Endothelial cell (in vitro differentiated cells): ENCODE measurements around the gene STRIP1. TPM values are rescaled to one million over a fixed set of nuclear protein-coding genes. Genes with fewer than 3 reads are reported as not detected.

ENCODE experiments used
- DNase-seq: peaks from one replicate; pipeline ENCODE4 v3.0.0; 2021; ENCODE audit warnings: low spot score
- H3K27ac Mint-ChIP-seq: one replicate; pipeline ENCODE4 v1.8.0; 2021; ENCODE audit warnings: mixed read lengths, inconsistent platforms; ENCODE audit not compliant: unreplicated experiment
- H3K27me3 Mint-ChIP-seq: one replicate; pipeline ENCODE4 v1.8.0; 2021; ENCODE audit warnings: mild to moderate bottlenecking, moderate library complexity, mixed read lengths, inconsistent platforms; ENCODE audit not compliant: unreplicated experiment
- H3K36me3 Mint-ChIP-seq: one replicate; pipeline ENCODE4 v1.8.0; 2021; ENCODE audit warnings: mild to moderate bottlenecking, low read depth, mixed read lengths, inconsistent platforms; ENCODE audit not compliant: unreplicated experiment
- H3K4me1 Mint-ChIP-seq: one replicate; pipeline ENCODE4 v1.8.0; 2021; ENCODE audit warnings: mild to moderate bottlenecking, mixed read lengths, inconsistent platforms; ENCODE audit not compliant: unreplicated experiment
- H3K4me3 Mint-ChIP-seq: one replicate; pipeline ENCODE4 v1.8.0; 2021; ENCODE audit warnings: mild to moderate bottlenecking, mixed read lengths, inconsistent platforms; ENCODE audit not compliant: unreplicated experiment
- H3K9me3 Mint-ChIP-seq: one replicate; pipeline ENCODE4 v1.8.0; 2021; ENCODE audit warnings: mixed read lengths, inconsistent platforms; ENCODE audit not compliant: unreplicated experiment
- CTCF ChIP-seq: fragments of 200-600 bp; sonication (generic); IDR thresholded peaks from one replicate; pipeline ENCODE4 v1.5.0; 2021; ENCODE audit warnings: antibody characterized with exemption; ENCODE audit not compliant: unreplicated experiment
- total RNA-seq: library from RNA; stranded (reverse); fragmentation: NEBNext Ultra II Directional; extraction: Animal tissue kit (Norgen Biotek cat#: 25700); gene quantifications from one replicate; pipeline ENCODE4 v1.2.1, GENCODE V29; 2021; ENCODE audit not compliant: unreplicated experiment

Gene STRIP1
- total RNA-seq, 1 donor from 2014 or later, result 65.0 TPM

- peaks cover 33% of the 10 kb centered on the region for H3K4me1 Mint-ChIP-seq
- peaks cover 4% of the 10 kb centered on the region for H3K36me3 Mint-ChIP-seq
- DNase-seq, result no peak
- no peaks in the 10 kb centered on the region for H3K9me3 Mint-ChIP-seq
- no peak overlapping the region for H3K4me3 Mint-ChIP-seq
- peaks cover 25% of the 10 kb centered on the region for H3K27me3 Mint-ChIP-seq
- H3K27ac Mint-ChIP-seq, result no peak overlapping the region
- no peak for TF ChIP-seq CTCF
Measured at GRCh38 chr1:110083061-110083865, 48.8 kb downstream of the STRIP1 start.

- H3K27me3 Mint-ChIP-seq, result peaks cover 24% of the 10 kb centered on the region
Measured at GRCh38 chr1:110083866-110084226, 49.4 kb downstream of the STRIP1 start.

GRCh38 chr1:110084227-110085078, 50.0 kb downstream of the STRIP1 start:
- no peak for TF ChIP-seq CTCF
- no peaks in the 10 kb centered on the region for H3K36me3 Mint-ChIP-seq
- peaks cover 45% of the 10 kb centered on the region for H3K4me1 Mint-ChIP-seq
- peaks cover 24% of the 10 kb centered on the region for H3K27me3 Mint-ChIP-seq
- no peaks in the 10 kb centered on the region for H3K9me3 Mint-ChIP-seq
- peak overlapping the region; percentile 81 for H3K4me3 Mint-ChIP-seq
- H3K27ac Mint-ChIP-seq, result peak overlapping the region; percentile 76
- DNase-seq, result no peak

More at GRCh38 chr1:110083866-110084226, 49.4 kb downstream of the STRIP1 start:
- Mint-ChIP-seq H3K4me1 (peaks cover 39% of the 10 kb centered on the region), H3K4me3 (no peak overlapping the region), H3K27ac (no peak overlapping the region), H3K9me3 (no peaks in the 10 kb centered on the region), H3K36me3 (peaks cover 4% of the 10 kb centered on the region)
- no peak for TF ChIP-seq CTCF
- DNase-seq, result no peak

GRCh38 chr1:110085671-110086070, 51.2 kb downstream of the STRIP1 start:
- Mint-ChIP-seq H3K27ac (no peak overlapping the region), H3K4me1 (peaks cover 54% of the 10 kb centered on the region), H3K9me3 (no peaks in the 10 kb centered on the region), H3K4me3 (no peak overlapping the region), H3K27me3 (peaks cover 27% of the 10 kb centered on the region), H3K36me3 (no peaks in the 10 kb centered on the region)
- no peak for DNase-seq
- TF ChIP-seq CTCF, result no peak
